Endodermal cell (in vitro differentiated cells): ENCODE results near the gene MCU. TPM values are rescaled to one million over a fixed set of nuclear protein-coding genes. Genes with fewer than 3 reads are reported as not detected.

Experiments used
- DNase-seq: peaks from one replicate; pipeline ENCODE4 v3.0.0-alpha.2; 2017
- H3K27ac ChIP-seq: 2 replicates; pipeline ENCODE4 v1.5.1; 2013; ENCODE audit warnings: mild to moderate bottlenecking, low read depth, low read length, moderate library complexity
- H3K27me3 ChIP-seq: 2 replicates; pipeline ENCODE4 v1.6.1; 2013; ENCODE audit warnings: mild to moderate bottlenecking, low read length, moderate library complexity; ENCODE audit not compliant: insufficient read depth, control insufficient read depth, poor library complexity, severe bottlenecking
- H3K36me3 ChIP-seq: 2 replicates; pipeline ENCODE4 v1.7.0; 2013; ENCODE audit warnings: mild to moderate bottlenecking, low read length, moderate library complexity; ENCODE audit not compliant: control insufficient read depth, insufficient read depth
- H3K4me1 ChIP-seq: one replicate; pipeline ENCODE4 v1.7.0; 2013; ENCODE audit warnings: low read length; ENCODE audit not compliant: control insufficient read depth, insufficient read depth
- H3K4me3 ChIP-seq: 2 replicates; pipeline ENCODE4 v1.5.1; 2013; ENCODE audit warnings: mild to moderate bottlenecking, low read length, moderate library complexity
- H3K9ac ChIP-seq: 2 replicates; pipeline ENCODE4 v1.6.1; 2013; ENCODE audit warnings: mild to moderate bottlenecking, low read length, moderate library complexity; ENCODE audit not compliant: poor library complexity, severe bottlenecking; ENCODE audit errors: extremely low read depth
- H3K9me3 ChIP-seq: 2 replicates; pipeline ENCODE4 v1.6.1; 2013; ENCODE audit warnings: mild to moderate bottlenecking, low read length, moderate library complexity; ENCODE audit not compliant: control insufficient read depth
- H3K27ac Mint-ChIP-seq: 2 replicates; pipeline ENCODE4 v1.8.0; 2020; ENCODE audit warnings: mixed read lengths
- H3K27me3 Mint-ChIP-seq: 2 replicates; pipeline ENCODE4 v1.8.0; 2021; ENCODE audit warnings: mild to moderate bottlenecking, mixed read lengths; ENCODE audit not compliant: insufficient read depth
- H3K36me3 Mint-ChIP-seq: 2 replicates; pipeline ENCODE4 v1.8.0; 2020; ENCODE audit warnings: low read depth, mixed read lengths
- H3K4me1 Mint-ChIP-seq: 2 replicates; pipeline ENCODE4 v1.8.0; 2020; ENCODE audit warnings: mixed read lengths
- H3K4me3 Mint-ChIP-seq: 2 replicates; pipeline ENCODE4 v1.8.0; 2020; ENCODE audit warnings: mild to moderate bottlenecking, moderate library complexity, mixed read lengths
- H3K9me3 Mint-ChIP-seq: 2 replicates; pipeline ENCODE4 v1.8.0; 2020; ENCODE audit warnings: mild to moderate bottlenecking, mixed read lengths
- CTCF ChIP-seq: fragments of 200-600 bp; sonication (generic); conservative IDR thresholded peaks from 2 replicates; pipeline ENCODE4 v1.5.0; 2021; ENCODE audit warnings: antibody characterized with exemption, mild to moderate bottlenecking
- WGBS, 2 experiments: methylation state at CpG; one replicate each; pipeline versions ENCODE4 v1.1.5 to v1.1.7; 2013; ENCODE audit warnings: missing lambda C conversion rate in 2 of 2, mixed read lengths in 1 of 2; ENCODE audit not compliant: insufficient coverage in 1 of 2, insufficient read length in 1 of 2; 5-methylcytosine and 5-hydroxymethylcytosine counted together
- total RNA-seq, 2 donors: library from RNA; stranded (reverse); fragmentation: NEBNext Ultra II Directional in 1 of 2; extraction: Animal tissue kit (Norgen Biotek cat#: 25700) in 1 of 2; gene quantifications; 2 replicates in 1 of 2; 3 replicates in 1 of 2; pipeline ENCODE4 v1.2.1, GENCODE V29; 2021

Gene MCU
- total RNA-seq, 2 donors from 2014 or later, result 46.1 to 48.5 TPM

GRCh38 chr10:72728462-72728861 lies 36.5 kb downstream of the MCU start:
- DNase-seq, result no peak
- Histone ChIP-seq H3K4me3 (no peak overlapping the region), H3K27me3 (no peaks in the 10 kb centered on the region), H3K9ac (no peak overlapping the region), H3K9me3 (no peaks in the 10 kb centered on the region), H3K27ac (no peak overlapping the region), H3K36me3 (no peaks in the 10 kb centered on the region), H3K4me1 (no peaks in the 10 kb centered on the region)
- WGBS, 2 experiments, result 92 to 94% methylated on average over 2 of the region's 2 CpGs
- Mint-ChIP-seq H3K9me3 (no peaks in the 10 kb centered on the region), H3K27ac (no peak overlapping the region), H3K4me3 (no peak overlapping the region), H3K36me3 (peaks cover 18% of the 10 kb centered on the region), H3K4me1 (peaks cover 17% of the 10 kb centered on the region), H3K27me3 (no peaks in the 10 kb centered on the region)
- no peak for TF ChIP-seq CTCF

GRCh38 chr10:72729528-72729927 lies 37.6 kb downstream of the MCU start:
- WGBS, 2 experiments, result 95 to 100% methylated on average over 2 to 3 of the region's 3 CpGs
- no peaks in the 10 kb centered on the region for H3K4me1 ChIP-seq
- Mint-ChIP-seq H3K4me1 (peaks cover 17% of the 10 kb centered on the region), H3K9me3 (no peaks in the 10 kb centered on the region), H3K27ac (no peak overlapping the region), H3K27me3 (no peaks in the 10 kb centered on the region), H3K36me3 (peaks cover 9% of the 10 kb centered on the region), H3K4me3 (no peak overlapping the region)
- no peaks in the 10 kb centered on the region for H3K27me3 ChIP-seq
- no peak for DNase-seq
- no peaks in the 10 kb centered on the region for H3K9me3 ChIP-seq
- no peak overlapping the region for H3K9ac ChIP-seq
- no peak for TF ChIP-seq CTCF
- H3K27ac ChIP-seq, result no peak overlapping the region
- no peaks in the 10 kb centered on the region for H3K36me3 ChIP-seq
- H3K4me3 ChIP-seq, result no peak overlapping the region

GRCh38 chr10:72730479-72730878 lies 38.5 kb downstream of the MCU start:
- H3K4me1 Mint-ChIP-seq, result peaks cover 21% of the 10 kb centered on the region
- H3K27ac Mint-ChIP-seq, result no peak overlapping the region
- no peak for DNase-seq
- H3K9me3 Mint-ChIP-seq, result no peaks in the 10 kb centered on the region
- TF ChIP-seq CTCF, result no peak
- Histone ChIP-seq H3K9ac (no peak overlapping the region), H3K27ac (no peak overlapping the region), H3K27me3 (no peaks in the 10 kb centered on the region), H3K4me3 (no peak overlapping the region), H3K36me3 (no peaks in the 10 kb centered on the region), H3K9me3 (no peaks in the 10 kb centered on the region), H3K4me1 (peaks cover 2% of the 10 kb centered on the region)
- H3K27me3 Mint-ChIP-seq, result no peaks in the 10 kb centered on the region
- WGBS, 2 experiments, result 95 to 100% methylated on average over 2 to 5 of the region's 5 CpGs
- H3K36me3 Mint-ChIP-seq, result peaks cover 5% of the 10 kb centered on the region
- no peak overlapping the region for H3K4me3 Mint-ChIP-seq
